ENCODE measurements around the gene TMEM43. TPM values are rescaled to one million over a fixed set of nuclear protein-coding genes. Genes with fewer than 3 reads are reported as not detected.

TMEM43 gene
- total and polyA plus RNA-seq, 12 donors = 23.9 to 98.0 (median 38.2) TPM

DNA sequence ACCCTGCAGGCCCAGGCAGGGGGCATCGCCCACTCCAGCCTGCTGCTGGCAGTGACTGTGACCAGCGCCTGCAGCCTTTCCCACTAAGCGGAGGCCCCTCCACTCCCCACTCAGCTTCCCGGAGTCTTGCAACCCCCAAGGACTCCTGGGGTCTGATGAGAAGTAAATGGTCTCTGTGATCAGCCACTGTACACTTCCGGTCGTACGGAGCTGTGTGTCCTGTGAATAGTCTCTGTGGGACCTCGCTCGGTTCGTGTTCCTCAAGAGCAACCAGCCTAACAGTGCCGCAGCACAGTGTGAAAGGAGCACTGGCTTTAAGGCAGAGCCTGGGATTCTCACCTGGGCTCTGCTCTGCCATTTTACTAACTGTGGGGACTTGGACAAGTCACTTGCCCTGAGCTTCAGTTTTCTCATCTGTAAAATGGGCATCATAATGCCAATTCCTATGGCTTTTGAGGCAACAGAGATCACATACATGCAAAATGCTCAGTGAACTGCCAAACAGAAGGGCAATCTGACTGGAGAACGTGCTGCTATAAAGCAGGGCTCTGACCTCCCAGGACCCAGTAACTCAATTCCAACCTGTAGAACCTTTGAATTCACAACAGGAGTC is 26.7 kb downstream of the TMEM43 start:
- H3K27ac ChIP-seq = no peak overlapping the region
- TF ChIP-seq, protein P1, sequence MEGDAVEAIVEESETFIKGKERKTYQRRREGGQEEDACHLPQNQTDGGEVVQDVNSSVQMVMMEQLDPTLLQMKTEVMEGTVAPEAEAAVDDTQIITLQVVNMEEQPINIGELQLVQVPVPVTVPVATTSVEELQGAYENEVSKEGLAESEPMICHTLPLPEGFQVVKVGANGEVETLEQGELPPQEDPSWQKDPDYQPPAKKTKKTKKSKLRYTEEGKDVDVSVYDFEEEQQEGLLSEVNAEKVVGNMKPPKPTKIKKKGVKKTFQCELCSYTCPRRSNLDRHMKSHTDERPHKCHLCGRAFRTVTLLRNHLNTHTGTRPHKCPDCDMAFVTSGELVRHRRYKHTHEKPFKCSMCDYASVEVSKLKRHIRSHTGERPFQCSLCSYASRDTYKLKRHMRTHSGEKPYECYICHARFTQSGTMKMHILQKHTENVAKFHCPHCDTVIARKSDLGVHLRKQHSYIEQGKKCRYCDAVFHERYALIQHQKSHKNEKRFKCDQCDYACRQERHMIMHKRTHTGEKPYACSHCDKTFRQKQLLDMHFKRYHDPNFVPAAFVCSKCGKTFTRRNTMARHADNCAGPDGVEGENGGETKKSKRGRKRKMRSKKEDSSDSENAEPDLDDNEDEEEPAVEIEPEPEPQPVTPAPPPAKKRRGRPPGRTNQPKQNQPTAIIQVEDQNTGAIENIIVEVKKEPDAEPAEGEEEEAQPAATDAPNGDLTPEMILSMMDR (IDR thresholded peaks at IDR 0.05) = no peak
- intact Hi-C loops (cut with DNase I) = no loop called here
- no peaks in the 10 kb centered on the region for H3K27me3 ChIP-seq
- ATAC-seq (no peak), DNase-seq (no peak)
- no peaks in the 10 kb centered on the region for H3K9me3 ChIP-seq
- H3K4me1 ChIP-seq = peaks cover 0 to 11% (median 0%) of the 10 kb centered on the region in 9 donors
- H3K36me3 ChIP-seq = peaks cover 0 to 95% (median 44%) of the 10 kb centered on the region in 9 donors
- no peak overlapping the region for H3K4me3 ChIP-seq
- WGBS, 2 donors = 90 to 91% methylated on average over 12 of the region's 12 CpGs

DNA sequence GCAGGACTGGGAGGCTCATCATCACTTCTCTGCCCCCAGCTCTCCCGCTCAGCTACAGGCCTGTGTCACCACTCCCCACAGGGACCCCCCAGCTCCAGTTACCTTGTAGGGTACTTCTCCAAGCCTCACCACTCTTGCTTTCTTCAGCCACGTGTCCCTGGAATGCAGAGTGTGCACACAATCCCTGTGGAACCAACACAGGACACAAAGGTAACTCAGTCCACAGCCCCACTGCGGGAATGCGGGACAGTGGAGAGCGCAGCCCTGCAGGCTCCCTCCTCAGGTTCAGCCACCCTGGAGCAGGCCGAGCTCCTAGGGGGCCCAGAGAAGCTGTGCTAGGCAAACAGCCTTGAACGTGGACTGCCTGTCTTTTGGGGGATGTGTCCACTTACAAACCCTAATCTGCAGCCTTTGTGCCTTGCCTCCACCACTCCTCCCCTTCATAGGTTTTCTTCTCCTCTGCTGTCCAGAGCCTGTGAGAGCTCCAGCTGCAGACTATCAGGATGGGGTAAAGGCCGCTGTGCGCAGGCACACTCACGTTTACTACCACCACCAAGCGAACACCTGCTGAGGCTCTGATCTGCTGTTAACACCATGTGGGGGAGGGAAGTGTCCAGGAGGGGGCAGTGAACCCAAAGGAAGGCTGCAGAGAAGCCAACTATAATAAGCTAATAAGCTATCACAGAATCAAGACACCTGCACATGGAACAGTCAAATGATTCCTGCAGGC is 27.5 kb downstream of the TMEM43 start:
- peaks cover 0 to 3% (median 0%) of the 10 kb centered on the region in 9 donors for H3K4me1 ChIP-seq
- no peaks in the 10 kb centered on the region for H3K27me3 ChIP-seq
- intact Hi-C loops (cut with DNase I) = no loop called here
- H3K9me3 ChIP-seq = no peaks in the 10 kb centered on the region
- H3K27ac ChIP-seq = no peak overlapping the region
- DNase-seq (no peak), ATAC-seq (no peak)
- TF ChIP-seq, protein P1 (IDR thresholded peaks at IDR 0.05) = no peak
- no peak overlapping the region for H3K4me3 ChIP-seq
- peaks cover 0 to 95% (median 45%) of the 10 kb centered on the region in 9 donors for H3K36me3 ChIP-seq
- WGBS, 2 donors = 92 to 93% methylated on average over 11 of the region's 11 CpGs

DNA sequence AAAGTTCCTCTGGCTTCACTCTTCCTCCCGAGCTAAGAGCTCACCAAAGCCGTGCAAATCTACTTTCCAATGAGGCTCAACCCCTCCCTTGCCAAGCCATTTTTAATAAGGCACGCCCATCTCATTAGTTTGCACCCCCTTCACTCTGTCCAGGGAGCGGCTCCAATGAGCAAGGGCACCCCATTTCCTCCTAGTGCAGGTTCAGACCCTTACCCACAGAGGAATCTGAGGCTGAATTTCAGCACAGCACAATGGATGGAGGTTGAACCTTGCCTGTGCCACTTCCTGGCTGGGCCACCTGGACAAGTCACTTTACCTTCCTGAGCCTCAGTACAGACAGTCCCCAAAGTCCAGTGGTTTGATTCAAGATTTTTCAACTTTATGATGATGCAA is 28.1 kb downstream of the TMEM43 start:
- ATAC-seq (no peak), DNase-seq (no peak)
- WGBS, 2 donors = 86 to 93% methylated on average over 4 of the region's 4 CpGs
- Histone ChIP-seq H3K27me3 (no peaks in the 10 kb centered on the region), H3K36me3 (peaks cover 2 to 95% (median 45%) of the 10 kb centered on the region in 9 donors), H3K4me1 (no peaks in the 10 kb centered on the region), H3K9me3 (no peaks in the 10 kb centered on the region), H3K27ac (no peak overlapping the region), H3K4me3 (no peak overlapping the region)
- intact Hi-C loops (cut with DNase I) = no loop called here
- TF ChIP-seq, protein P1 (IDR thresholded peaks at IDR 0.05) = no peak

DNA sequence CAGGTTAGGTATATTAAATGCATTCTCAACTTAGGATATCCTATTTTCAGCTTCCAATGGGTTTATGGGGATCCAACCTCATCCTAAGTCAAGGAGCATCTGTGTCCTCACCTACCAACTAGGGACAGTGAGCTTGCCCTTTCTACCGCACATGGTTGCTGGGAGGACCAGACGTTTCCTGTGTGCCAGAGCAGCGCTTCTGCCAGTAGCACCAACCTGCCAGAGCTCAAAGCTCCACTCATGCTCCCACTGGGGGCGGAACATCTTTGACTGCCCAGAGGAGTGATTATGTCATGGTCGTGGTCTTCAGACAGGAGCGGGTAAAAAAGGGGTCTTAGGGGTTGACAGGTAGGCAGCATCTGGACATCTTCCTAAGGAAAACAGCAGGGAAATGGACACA is 28.8 kb downstream of the TMEM43 start:
- intact Hi-C loops (cut with DNase I) = no loop called here
- Histone ChIP-seq H3K9me3 (no peaks in the 10 kb centered on the region), H3K27me3 (no peaks in the 10 kb centered on the region), H3K4me1 (no peaks in the 10 kb centered on the region), H3K27ac (no peak overlapping the region), H3K36me3 (peaks cover 5 to 95% (median 45%) of the 10 kb centered on the region in 9 donors), H3K4me3 (no peak overlapping the region)
- no peak for ATAC-seq
- TF ChIP-seq, protein P1 (IDR thresholded peaks at IDR 0.05) = no peak
- no peak for DNase-seq
- 96 to 97% methylated on average over 6 of the region's 6 CpGs for WGBS, 2 donors
